ENCODE data around the gene NPBWR2. TPM values are rescaled to one million over a fixed set of nuclear protein-coding genes. Genes with fewer than 3 reads are reported as not detected.

Gene NPBWR2
- total RNA-seq, 1 donor from 2014 or later, result not detected

GRCh38 chr20:64116541-64117431, 9.4 kb upstream of the NPBWR2 start:
- H3K4me1 ChIP-seq (ENCODE audit: insufficient read depth, low read length), result no peaks in the 10 kb centered on the region
- no peak overlapping the region for H3K9ac ChIP-seq (ENCODE audit: low read length)
- FAIRE-seq (no peak), DNase-seq (ENCODE audit: low read depth) (no peak)
- no peaks in the 10 kb centered on the region for H3K79me2 ChIP-seq (ENCODE audit: insufficient read depth, low read length)
- H3K36me3 Mint-ChIP-seq (ENCODE audit: low read depth, unreplicated experiment), result peaks cover 4% of the 10 kb centered on the region
- H3K27ac Mint-ChIP-seq (ENCODE audit: unreplicated experiment), result no peak overlapping the region
- no peaks in the 10 kb centered on the region for H3K9me3 ChIP-seq (ENCODE audit: insufficient read depth, low read depth, low read length)
- peaks cover 13% of the 10 kb centered on the region for H3K27me3 ChIP-seq (ENCODE audit: insufficient read depth, low read length)
- H4K20me1 ChIP-seq (ENCODE audit: insufficient read depth, low read length), result no peaks in the 10 kb centered on the region
- no peak overlapping the region for H3K4me3 Mint-ChIP-seq (ENCODE audit: unreplicated experiment)
- H3K27ac ChIP-seq (ENCODE audit: low read depth, low read length), result no peak overlapping the region
- no peak overlapping the region for H2AFZ ChIP-seq (ENCODE audit: low read depth, low read length)
- H3K27me3 Mint-ChIP-seq (ENCODE audit: low read depth, unreplicated experiment), result peaks cover 35% of the 10 kb centered on the region
- H3K4me1 Mint-ChIP-seq (ENCODE audit: low read depth, unreplicated experiment), result peaks cover 3% of the 10 kb centered on the region
- TF ChIP-seq EZH2 (IDR thresholded peaks at IDR 0.05; ENCODE audit: insufficient read depth, low read length) (no peak), CTCF (IDR thresholded peaks at IDR 0.05; ENCODE audit: insufficient read depth, low read depth, low read length) (no peak)
- no peaks in the 10 kb centered on the region for H3K9me3 Mint-ChIP-seq (ENCODE audit: unreplicated experiment)
- H3K4me3 ChIP-seq (ENCODE audit: insufficient read depth, low read depth, low read length), result no peak overlapping the region
- H3K4me2 ChIP-seq (ENCODE audit: low read length), result no peak overlapping the region
- no peaks in the 10 kb centered on the region for H3K36me3 ChIP-seq (ENCODE audit: insufficient read depth, low read length)

- H3K36me3 Mint-ChIP-seq (ENCODE audit: low read depth, unreplicated experiment), result no peaks in the 10 kb centered on the region
- no peak for FAIRE-seq
- H3K36me3 ChIP-seq (ENCODE audit: insufficient read depth, low read length), result no peaks in the 10 kb centered on the region
- no peak overlapping the region for H3K9ac ChIP-seq (ENCODE audit: low read length)
- no peaks in the 10 kb centered on the region for H3K9me3 Mint-ChIP-seq (ENCODE audit: unreplicated experiment)
- H3K27me3 Mint-ChIP-seq (ENCODE audit: low read depth, unreplicated experiment), result peaks cover 35% of the 10 kb centered on the region
- no peaks in the 10 kb centered on the region for H4K20me1 ChIP-seq (ENCODE audit: insufficient read depth, low read length)
- H3K4me1 ChIP-seq (ENCODE audit: insufficient read depth, low read length), result no peaks in the 10 kb centered on the region
- no peak overlapping the region for H3K4me2 ChIP-seq (ENCODE audit: low read length)
- H3K4me3 Mint-ChIP-seq (ENCODE audit: unreplicated experiment), result no peak overlapping the region
- no peak overlapping the region for H2AFZ ChIP-seq (ENCODE audit: low read depth, low read length)
- H3K4me3 ChIP-seq (ENCODE audit: insufficient read depth, low read depth, low read length), result no peak overlapping the region
- H3K27ac Mint-ChIP-seq (ENCODE audit: unreplicated experiment), result no peak overlapping the region
- peaks cover 10% of the 10 kb centered on the region for H3K27me3 ChIP-seq (ENCODE audit: insufficient read depth, low read length)
- no peak for DNase-seq (ENCODE audit: low read depth)
- no peak for TF ChIP-seq CTCF (IDR thresholded peaks at IDR 0.05; ENCODE audit: insufficient read depth, low read depth, low read length)
- no peak for TF ChIP-seq EZH2 (IDR thresholded peaks at IDR 0.05; ENCODE audit: insufficient read depth, low read length)
- peaks cover 4% of the 10 kb centered on the region for H3K4me1 Mint-ChIP-seq (ENCODE audit: low read depth, unreplicated experiment)
- H3K79me2 ChIP-seq (ENCODE audit: insufficient read depth, low read length), result no peaks in the 10 kb centered on the region
- H3K27ac ChIP-seq (ENCODE audit: low read depth, low read length), result no peak overlapping the region
- H3K9me3 ChIP-seq (ENCODE audit: insufficient read depth, low read depth, low read length), result no peaks in the 10 kb centered on the region
Observed at GRCh38 chr20:64116016-64116415, 8.7 kb upstream of the NPBWR2 start.

Measured in astrocyte (in vitro differentiated cells and primary cell).